Gastroesophageal sphincter (tissue), 3 donors: ENCODE data around the gene FNIP2.
"Not testable (repeated sequence)": the region's sequence is repeated elsewhere in the genome, so short reads cannot be mapped to it uniquely, and the experiment has no call there.

Experiments used
- EP300 ChIP-seq: sonication (generic); formaldehyde crosslinking; IDR thresholded peaks from one replicate; pipeline ENCODE4 v1.6.1; 2017; ENCODE audit warnings: antibody characterized with exemption, mild to moderate bottlenecking
- POLR2AphosphoS5 ChIP-seq: sonication (generic); formaldehyde crosslinking; IDR thresholded peaks from one replicate; pipeline ENCODE4 v1.6.1; 2017; ENCODE audit warnings: antibody characterized with exemption
- TF ChIP-seq, protein P1 (sequence below), 4 experiments: fragments of 200-600 bp in 2 of 4; fragments of 450-650 bp in 2 of 4; sonication (generic) in 1 of 4; IDR thresholded peaks; one replicate each; pipeline ENCODE4 v1.5.1; 2017 to 2019; ENCODE audit warnings: antibody characterized with exemption in 4 of 4, mild to moderate bottlenecking in 2 of 4, moderate library complexity in 2 of 4

GRCh38 chr4:158900408-158900807, 131.6 kb downstream of the FNIP2 start:
- TF ChIP-seq, protein P1, sequence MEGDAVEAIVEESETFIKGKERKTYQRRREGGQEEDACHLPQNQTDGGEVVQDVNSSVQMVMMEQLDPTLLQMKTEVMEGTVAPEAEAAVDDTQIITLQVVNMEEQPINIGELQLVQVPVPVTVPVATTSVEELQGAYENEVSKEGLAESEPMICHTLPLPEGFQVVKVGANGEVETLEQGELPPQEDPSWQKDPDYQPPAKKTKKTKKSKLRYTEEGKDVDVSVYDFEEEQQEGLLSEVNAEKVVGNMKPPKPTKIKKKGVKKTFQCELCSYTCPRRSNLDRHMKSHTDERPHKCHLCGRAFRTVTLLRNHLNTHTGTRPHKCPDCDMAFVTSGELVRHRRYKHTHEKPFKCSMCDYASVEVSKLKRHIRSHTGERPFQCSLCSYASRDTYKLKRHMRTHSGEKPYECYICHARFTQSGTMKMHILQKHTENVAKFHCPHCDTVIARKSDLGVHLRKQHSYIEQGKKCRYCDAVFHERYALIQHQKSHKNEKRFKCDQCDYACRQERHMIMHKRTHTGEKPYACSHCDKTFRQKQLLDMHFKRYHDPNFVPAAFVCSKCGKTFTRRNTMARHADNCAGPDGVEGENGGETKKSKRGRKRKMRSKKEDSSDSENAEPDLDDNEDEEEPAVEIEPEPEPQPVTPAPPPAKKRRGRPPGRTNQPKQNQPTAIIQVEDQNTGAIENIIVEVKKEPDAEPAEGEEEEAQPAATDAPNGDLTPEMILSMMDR (IDR thresholded peaks at IDR 0.05), result not testable (repeated sequence)
- TF ChIP-seq POLR2AphosphoS5, EP300: not testable (repeated sequence)
